HG02623 (cell line): ENCODE data around the gene SULT1A2.
"Not testable (repeated sequence)": the region's sequence is repeated elsewhere in the genome, so short reads cannot be mapped to it uniquely, and the experiment has no call there.

ENCODE experiments used
- ATAC-seq: cut with Tn5 transposase; IDR thresholded peaks from one replicate; pipeline ENCODE4 v1.9.1; 2021; ENCODE audit warnings: moderate library complexity; ENCODE audit not compliant: unreplicated experiment

The SULT1A2 gene

GRCh38 chr16:28592511-28592910 lies 4.3 kb downstream of the SULT1A2 start:
- ATAC-seq, result no peak

GRCh38 chr16:28591355-28591754 lies 5.5 kb downstream of the SULT1A2 start:
- ATAC-seq, result no peak

- no peak for ATAC-seq
These were observed 6.2 kb downstream of the SULT1A2 start for GRCh38 chr16:28590384-28591340.

DNA sequence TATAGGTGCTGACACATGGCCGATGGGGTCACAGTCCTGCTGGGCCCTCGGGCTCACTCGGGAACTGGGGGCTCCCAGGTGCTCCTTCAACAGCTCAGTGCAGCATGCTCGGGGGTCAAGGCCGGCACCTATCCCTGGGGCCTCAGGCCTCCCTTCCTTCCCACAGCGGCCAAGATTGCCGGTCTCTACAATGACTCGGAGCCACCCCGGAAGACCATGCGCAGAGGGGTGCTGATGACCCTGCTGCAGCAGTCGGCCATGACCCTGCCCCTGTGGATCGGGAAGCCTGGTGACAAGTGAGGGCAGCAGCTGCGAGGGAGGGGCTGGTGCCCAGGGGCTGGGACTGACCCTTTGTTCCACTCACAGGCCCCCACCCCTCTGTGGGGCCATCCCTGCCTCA lies 6.9 kb downstream of the SULT1A2 start:
- no peak for ATAC-seq

DNA sequence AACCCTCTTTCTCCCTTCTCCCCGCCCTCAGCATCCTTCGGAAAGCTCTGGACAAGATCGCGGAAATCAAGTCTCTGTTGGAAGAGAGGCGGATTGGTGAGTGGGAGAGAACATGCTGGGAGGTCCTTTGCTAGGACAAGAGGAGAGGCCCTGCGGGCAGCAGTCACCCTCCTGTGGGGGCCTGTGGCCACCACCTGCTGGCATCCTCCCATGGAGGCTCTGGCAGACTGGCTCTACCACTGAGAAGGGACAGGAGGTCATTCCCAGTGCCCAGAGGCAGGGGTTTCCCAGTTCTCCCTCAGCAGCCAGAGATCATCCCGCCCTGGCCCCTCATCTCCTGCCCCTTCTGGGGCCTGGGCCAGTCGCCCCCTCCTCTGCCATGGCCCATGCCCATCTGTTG lies 7.8 kb downstream of the SULT1A2 start:
- ATAC-seq, result no peak

- no peak for ATAC-seq
These were observed 9.5 kb downstream of the SULT1A2 start for GRCh38 chr16:28587386-28587785.

DNA sequence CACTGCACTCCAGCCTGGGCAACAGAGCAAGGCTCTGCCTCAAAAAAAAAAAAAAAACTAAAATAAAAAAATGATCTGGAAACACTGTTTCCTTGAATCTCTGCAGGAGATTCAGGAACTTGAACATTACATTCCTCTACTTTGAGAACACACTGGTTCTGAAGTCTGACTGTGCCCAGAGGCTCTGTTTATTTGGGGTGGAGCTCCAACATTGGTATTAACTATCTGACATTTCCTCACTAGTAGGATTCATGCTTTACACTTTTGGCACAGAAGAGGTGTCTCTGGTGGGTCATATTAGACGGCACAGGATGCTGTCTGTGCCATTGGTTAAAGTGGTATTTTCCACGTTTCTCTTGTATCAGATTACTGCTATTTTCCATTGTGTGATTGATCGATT lies 10.4 kb downstream of the SULT1A2 start:
- no peak for ATAC-seq

DNA sequence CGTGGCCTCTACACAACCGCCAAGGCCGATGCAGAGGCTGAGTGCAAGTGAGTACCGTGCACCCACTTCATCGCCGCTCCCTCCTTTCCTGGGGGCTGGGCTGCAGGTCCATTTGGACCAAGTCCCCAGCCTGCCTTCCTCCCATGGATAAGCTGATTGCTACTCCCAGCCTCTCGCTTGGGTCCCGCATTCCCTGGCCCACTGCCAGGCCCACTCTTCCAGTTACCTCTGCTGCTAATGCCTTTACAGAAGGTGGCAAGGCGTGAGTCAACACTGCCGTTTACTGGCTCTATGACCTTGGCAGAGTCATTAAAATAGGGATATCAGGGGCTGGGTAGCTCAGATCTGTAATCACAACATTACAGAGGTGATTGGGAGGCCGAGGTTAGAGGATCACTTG lies 11.2 kb downstream of the SULT1A2 start:
- ATAC-seq, result no peak

- no peak for ATAC-seq
These were observed 16.0 kb downstream of the SULT1A2 start for GRCh38 chr16:28580726-28581315.

- no peak for ATAC-seq
These were observed 21.3 kb downstream of the SULT1A2 start for GRCh38 chr16:28575446-28576109.

DNA sequence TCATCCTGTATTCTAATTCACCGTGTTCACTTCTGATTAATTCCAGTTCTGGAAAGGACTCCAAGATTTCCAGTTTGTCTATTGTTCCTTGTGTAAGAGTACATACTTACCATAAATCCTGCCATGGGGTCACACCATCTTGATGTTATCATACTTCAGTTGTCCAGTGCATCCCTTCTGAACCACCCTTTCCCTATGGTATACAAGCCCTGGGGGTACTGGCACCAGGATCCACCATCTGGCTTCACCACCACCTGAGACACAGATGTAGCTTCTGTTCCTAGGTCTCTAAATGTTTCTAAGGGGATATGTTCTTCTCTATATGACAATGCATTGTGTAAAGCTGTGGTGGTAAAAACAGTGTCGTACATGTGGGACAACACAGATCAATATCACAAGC lies 21.9 kb downstream of the SULT1A2 start:
- no peak for ATAC-seq

DNA sequence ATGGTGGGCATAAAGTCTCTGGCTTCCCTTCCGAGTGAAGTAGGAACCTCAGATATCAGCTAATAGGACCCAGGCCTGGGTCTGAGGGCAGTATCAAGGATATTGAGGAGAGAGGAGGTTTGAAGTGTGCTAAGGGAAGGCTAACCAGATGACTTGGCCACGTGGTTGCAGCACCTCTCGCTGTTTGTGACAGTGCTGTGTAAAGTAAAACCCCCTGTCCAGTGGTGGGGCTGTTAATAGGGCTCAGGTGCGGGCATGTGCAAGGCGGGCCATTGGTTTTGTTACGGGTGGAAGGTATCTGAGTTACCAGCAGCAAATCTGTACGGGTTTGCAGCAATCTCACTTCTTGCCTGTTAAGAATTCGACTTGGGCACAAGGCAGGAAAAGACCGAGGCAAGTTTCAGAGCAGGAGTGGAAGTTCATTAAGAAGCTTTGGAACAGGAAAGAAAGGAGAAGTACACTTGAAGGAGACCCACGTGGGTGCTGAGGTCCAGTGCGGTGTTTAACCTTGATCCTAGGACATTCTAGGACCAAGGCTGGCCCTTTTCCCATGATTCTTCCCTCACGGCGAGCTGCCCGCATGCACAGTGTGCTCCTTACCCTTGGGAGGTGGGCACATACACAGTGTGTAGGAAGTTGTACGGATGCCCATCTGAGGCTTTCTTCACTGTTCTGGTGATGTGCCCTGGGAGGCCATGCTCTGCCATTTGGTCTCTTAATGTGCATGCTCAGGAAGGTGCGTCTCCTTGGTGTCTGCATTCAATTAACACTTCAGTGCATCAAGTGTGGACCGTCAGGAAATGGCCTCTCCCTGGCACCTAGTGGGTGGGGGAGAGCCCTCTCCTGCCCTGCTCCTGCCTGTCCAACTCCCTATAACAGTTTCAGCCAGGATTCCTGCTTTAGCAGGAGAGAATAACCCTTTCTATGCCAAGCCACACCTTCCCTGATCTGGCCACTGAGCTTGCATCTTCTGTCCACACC lies 22.8 kb downstream of the SULT1A2 start:
- no peak for ATAC-seq

- no peak for ATAC-seq
These were observed 23.9 kb downstream of the SULT1A2 start for GRCh38 chr16:28572696-28573510.

GRCh38 chr16:28569968-28570752 lies 26.7 kb downstream of the SULT1A2 start:
- no peak for ATAC-seq

- no peak for ATAC-seq
These were observed 27.8 kb downstream of the SULT1A2 start for GRCh38 chr16:28569021-28569420.

GRCh38 chr16:28567292-28567691 lies 29.6 kb downstream of the SULT1A2 start:
- no peak for ATAC-seq

DNA sequence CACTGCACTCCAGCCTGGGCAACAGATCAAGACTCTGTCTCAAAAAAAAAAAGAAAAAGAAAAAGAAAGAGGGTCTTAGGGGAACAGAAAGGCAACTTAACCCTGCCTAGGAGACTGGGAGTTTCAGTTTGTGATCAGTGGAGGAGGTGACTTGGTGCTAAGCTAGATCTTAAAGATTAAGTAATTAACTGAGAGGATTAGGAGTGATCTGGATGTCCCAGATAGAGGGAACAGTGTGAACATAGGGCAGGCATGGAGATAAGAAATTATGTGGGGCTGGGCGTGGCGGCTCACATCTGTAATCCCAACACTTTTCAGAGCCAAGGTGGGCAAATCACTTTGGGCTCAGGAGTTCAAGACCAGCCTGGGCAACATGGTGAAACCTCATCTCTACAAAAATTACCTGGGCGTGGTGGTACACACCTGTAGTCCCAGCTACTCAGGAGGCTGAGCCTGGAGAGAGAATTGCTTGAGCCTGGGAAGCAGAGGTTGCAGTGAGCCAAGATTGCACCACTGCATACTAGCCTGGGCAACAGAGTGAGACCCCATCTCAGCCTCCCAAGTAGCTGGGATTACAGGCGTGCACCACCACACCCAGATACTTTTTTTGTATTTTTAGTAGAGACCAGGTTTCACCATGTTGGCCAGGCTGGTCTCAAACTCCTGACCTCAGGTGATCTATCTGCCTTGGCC lies 30.5 kb downstream of the SULT1A2 start:
- not testable (repeated sequence) for ATAC-seq

DNA sequence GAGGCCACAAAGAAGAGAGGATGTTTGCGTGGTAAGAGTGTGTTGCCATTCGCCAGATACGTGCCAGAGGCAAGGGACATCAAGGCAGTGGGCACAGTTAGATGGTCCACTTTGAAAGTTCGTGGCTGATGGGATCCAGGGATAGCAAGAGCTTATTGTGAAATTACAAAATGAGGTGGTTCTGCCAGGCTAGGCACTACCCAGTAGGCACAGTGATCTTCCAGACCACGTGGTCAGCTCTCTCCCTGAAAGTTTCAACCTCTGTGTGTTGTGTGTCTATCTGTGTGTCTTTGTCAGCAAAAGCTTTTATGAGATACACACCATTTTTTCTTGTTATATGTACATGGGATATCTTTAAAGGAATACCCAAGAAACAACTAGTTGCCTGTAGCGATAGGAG lies 33.6 kb downstream of the SULT1A2 start:
- ATAC-seq, result no peak
